IMR-90 (cell line): ENCODE results near the gene DUSP22. TPM values are rescaled to one million over a fixed set of nuclear protein-coding genes. Genes with fewer than 3 reads are reported as not detected.

Experiments
- ATAC-seq: fragments of 200-7000 bp; cut with Tn5 transposase; 2 replicates; pipeline ENCODE4 v1.9.1; 2020; ENCODE audit warnings: low read depth, mild to moderate bottlenecking, moderate library complexity
- BruUV-seq: library from RNA; stranded (reverse); fragments of 400-500 nt; replicated peaks from 2 replicates; lab custom pipeline; 2021; lab: Mats Ljungman, UMichigan
- CTCF ChIA-PET: fragments of 300-600 bp; formaldehyde crosslinking; extraction: SDS; loops from one replicate; lab custom pipeline; 2021; ENCODE audit warnings: antibody characterized with exemption; lab: Yijun Ruan, JAX
- POLR2A ChIA-PET: fragments of 300-600 bp; sonication (Branson Sonifier 250); formaldehyde crosslinking; loops from one replicate; lab custom pipeline; 2022; ENCODE audit warnings: antibody characterized with exemption; ENCODE audit not compliant: unreplicated experiment; lab: Charles Lee
- DNase-seq: peaks from one replicate; pipeline ENCODE4 v3.0.0; 2013
- H2AFZ ChIP-seq: replicated peaks from 2 replicates; pipeline ENCODE3; 2013; ENCODE audit warnings: low read length, mild to moderate bottlenecking; ENCODE audit not compliant: poor library complexity
- H2AK5ac ChIP-seq: 2 replicates; pipeline ENCODE4 v1.6.1; 2013; ENCODE audit warnings: low read depth, low read length, inconsistent platforms
- H2AK9ac ChIP-seq: replicated peaks from 2 replicates; pipeline ENCODE3; 2013; ENCODE audit warnings: mild to moderate bottlenecking, low read depth, low read length, moderate library complexity; ENCODE audit not compliant: poor library complexity
- H2BK120ac ChIP-seq: 2 replicates; pipeline ENCODE4 v1.6.1; 2013; ENCODE audit warnings: low read depth, low read length, inconsistent platforms
- H2BK15ac ChIP-seq: 3 replicates; pipeline ENCODE4 v1.6.1; 2013; ENCODE audit warnings: low read depth, low read length, inconsistent platforms
- H2BK20ac ChIP-seq: 2 replicates; pipeline ENCODE4 v1.6.1; 2013; ENCODE audit warnings: low read depth, mild to moderate bottlenecking, inconsistent platforms, low read length, moderate library complexity
- H2BK5ac ChIP-seq: 2 replicates; pipeline ENCODE4 v1.6.1; 2013; ENCODE audit warnings: mild to moderate bottlenecking, low read depth, low read length, inconsistent platforms; ENCODE audit not compliant: poor library complexity, severe bottlenecking
- H3K14ac ChIP-seq: replicated peaks from 2 replicates; pipeline ENCODE4 v1.6.1; 2013; ENCODE audit warnings: low read depth, low read length, inconsistent platforms
- H3K18ac ChIP-seq: 2 replicates; pipeline ENCODE4 v1.6.1; 2013; ENCODE audit warnings: low read depth, low read length, control low read depth
- H3K23ac ChIP-seq: 2 replicates; pipeline ENCODE4 v1.6.1; 2013; ENCODE audit warnings: low read depth, low read length, inconsistent platforms
- H3K27ac ChIP-seq: 2 replicates; pipeline ENCODE4 v1.5.1; 2013; ENCODE audit warnings: mild to moderate bottlenecking, control low read depth, low read length; ENCODE audit not compliant: insufficient read depth
- H3K27me3 ChIP-seq: 2 replicates; pipeline ENCODE4 v1.6.1; 2013; ENCODE audit warnings: low read length; ENCODE audit not compliant: control insufficient read depth, insufficient read depth
- H3K36me3 ChIP-seq: 2 replicates; pipeline ENCODE4 v1.6.1; 2013; ENCODE audit warnings: low read length, mixed read lengths; ENCODE audit not compliant: control insufficient read depth, insufficient read depth
- H3K4ac ChIP-seq: 2 replicates; pipeline ENCODE4 v1.6.1; 2013; ENCODE audit warnings: low read depth, low read length, inconsistent platforms
- H3K4me1 ChIP-seq: 2 replicates; pipeline ENCODE4 v1.6.1; 2013; ENCODE audit warnings: low read length, mixed read lengths; ENCODE audit not compliant: control insufficient read depth, insufficient read depth
- H3K4me2 ChIP-seq: 2 replicates; pipeline ENCODE4 v1.6.1; 2013; ENCODE audit warnings: low read depth, mild to moderate bottlenecking, control low read depth, low read length, moderate library complexity
- H3K4me3 ChIP-seq: 2 replicates; pipeline ENCODE4 v1.5.1; 2013; ENCODE audit warnings: low read depth, mild to moderate bottlenecking, control low read depth, low read length, moderate library complexity; ENCODE audit not compliant: insufficient read depth
- H3K56ac ChIP-seq: 2 replicates; pipeline ENCODE4 v1.6.1; 2013; ENCODE audit warnings: low read length, inconsistent platforms; ENCODE audit not compliant: insufficient read depth; ENCODE audit errors: extremely low read depth
- H3K79me1 ChIP-seq, 2 experiments: 2 replicates each; pipeline ENCODE4 v1.6.1; 2013; ENCODE audit warnings: low read length in 2 of 2, inconsistent platforms in 1 of 2, low read depth in 1 of 2
- H3K9ac ChIP-seq: 2 replicates; pipeline ENCODE4 v1.6.1; 2013; ENCODE audit warnings: low read depth, low read length, control low read depth
- H3K9me1 ChIP-seq: 2 replicates; pipeline ENCODE4 v1.6.1; 2013; ENCODE audit warnings: low read length, inconsistent platforms; ENCODE audit not compliant: insufficient read depth
- H3K9me3 ChIP-seq: 2 replicates; pipeline ENCODE4 v1.6.1; 2013; ENCODE audit warnings: low read length; ENCODE audit not compliant: control insufficient read depth, insufficient read depth
- H4K20me1 ChIP-seq: 2 replicates; pipeline ENCODE4 v1.6.1; 2013; ENCODE audit warnings: low read length, inconsistent platforms; ENCODE audit not compliant: insufficient read depth
- H4K5ac ChIP-seq: 2 replicates; pipeline ENCODE4 v1.6.1; 2013; ENCODE audit warnings: mild to moderate bottlenecking, low read depth, low read length, control low read depth
- H4K8ac ChIP-seq, 2 experiments: 2 replicates each; pipeline ENCODE4 v1.6.1; 2013; ENCODE audit warnings: low read depth in 2 of 2, low read length in 2 of 2, control low read depth in 1 of 2, inconsistent platforms in 1 of 2
- H4K91ac ChIP-seq: 2 replicates; pipeline ENCODE4 v1.6.1; 2013; ENCODE audit warnings: low read depth, low read length, inconsistent platforms; ENCODE audit not compliant: insufficient read depth
- CEBPB ChIP-seq: IDR thresholded peaks from 2 replicates; pipeline ENCODE4 v1.6.1; 2012; ENCODE audit warnings: low read depth, low read length, improper control_type of control experiment
- CHD1 ChIP-seq: IDR thresholded peaks from 2 replicates; pipeline ENCODE4 v1.6.1; 2012; ENCODE audit warnings: low read depth, low read length, improper control_type of control experiment
- FOS ChIP-seq: fragments of 150-350 bp; IDR thresholded peaks from 2 replicates; pipeline ENCODE4 v1.6.1; 2016; ENCODE audit warnings: low read depth, low read length
- MAZ ChIP-seq: IDR thresholded peaks from 2 replicates; pipeline ENCODE4 v1.6.1; 2012; ENCODE audit warnings: low read depth, mild to moderate bottlenecking, low read length, improper control_type of control experiment, moderate library complexity, borderline replicate concordance
- MXI1 ChIP-seq: IDR thresholded peaks from 2 replicates; pipeline ENCODE4 v1.6.1; 2012; ENCODE audit warnings: low read depth, mild to moderate bottlenecking, low read length, moderate library complexity, borderline replicate concordance
- NFE2L2 ChIP-seq: fragments of 150-350 bp; IDR thresholded peaks from 2 replicates; pipeline ENCODE4 v1.6.1; 2016; ENCODE audit warnings: low read depth, mild to moderate bottlenecking, low read length
- RAD21 ChIP-seq: IDR thresholded peaks from 2 replicates; pipeline ENCODE4 v1.6.1; 2012; ENCODE audit warnings: low read length, improper control_type of control experiment
- RCOR1 ChIP-seq: IDR thresholded peaks from 2 replicates; pipeline ENCODE4 v1.6.1; 2012; ENCODE audit warnings: mild to moderate bottlenecking, low read length, improper control_type of control experiment; ENCODE audit not compliant: insufficient replicate concordance
- WGBS, 2 experiments: methylation state at CpG; one replicate each; pipeline versions ENCODE4 v1.1.5 to v1.1.7; 2013; ENCODE audit warnings: missing lambda C conversion rate in 2 of 2; ENCODE audit not compliant: insufficient read length in 1 of 2; ENCODE audit errors: extremely low coverage in 2 of 2; 5-methylcytosine and 5-hydroxymethylcytosine counted together
- dilution Hi-C: fragments of 300-500 bp; cut with HindIII; formaldehyde crosslinking; loops from one replicate; pipeline ENCODE4 v1.14.3; 2018; ENCODE audit warnings: low sequenced_read_pairs; ENCODE audit not compliant: unreplicated experiment
- in situ Hi-C: fragments of 300-500 bp; cut with MboI; formaldehyde crosslinking; loops from 3 replicates; pipeline ENCODE4 v1.14.3; 2019; ENCODE audit warnings: low sequenced_read_pairs, inconsistent platforms, mixed read lengths
- intact Hi-C: fragments of 100-400 bp; cut with micrococcal nuclease; formaldehyde crosslinking; loops from 2 replicates; pipeline ENCODE4 v1.10.0; 2022
- polyA plus RNA-seq, 3 experiments: library from polyadenylated mRNA; depleted of rRNA; stranded (reverse); fragments of >200 nt; gene quantifications; 2 replicates each; pipeline ENCODE4 v1.2.3, GENCODE V29; 2012; ENCODE audit warnings: low replicate concordance in 1 of 3
- total RNA-seq: library from RNA; depleted of rRNA; stranded (reverse); fragments of >200 nt; gene quantifications from 2 replicates; pipeline ENCODE4 v1.2.3, GENCODE V29; 2012

DUSP22 gene
- total and polyA plus RNA-seq, 2 of the 4 experiments (the other 2 are of a cell fraction): 7.1 to 8.2 TPM

DNA sequence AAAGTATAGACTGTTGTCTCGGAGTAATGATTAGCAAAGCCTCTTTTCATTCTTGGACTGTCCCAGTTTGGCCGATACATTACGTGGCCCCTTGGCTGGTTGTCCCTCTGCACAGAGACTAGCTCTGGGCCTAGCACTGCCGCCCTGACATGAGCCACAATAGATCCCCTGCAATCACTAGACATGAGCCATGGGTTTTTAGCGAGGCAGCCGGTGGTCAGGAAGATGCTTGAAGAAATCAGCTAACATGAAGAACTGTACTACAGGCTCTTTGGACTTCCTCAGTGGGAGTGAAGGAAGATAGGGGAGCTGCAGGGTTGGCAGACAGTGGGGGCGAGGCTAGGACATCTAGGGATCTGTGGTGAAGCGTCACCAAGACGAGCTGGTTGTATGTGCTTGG, 11.0 kb downstream of the DUSP22 start:
- intact Hi-C loops (no loop called here), dilution Hi-C loops (no loop called here), in situ Hi-C loops (no loop called here)
- Histone ChIP-seq H2AK5ac (no peak overlapping the region), H2AFZ (no peak overlapping the region), H2AK9ac (no peak overlapping the region), H3K4me2 (no peak overlapping the region), H4K5ac (no peak overlapping the region), H3K9ac (no peak overlapping the region), H3K9me3 (peaks cover 7% of the 10 kb centered on the region; the same call in 1 of the 2 replicates), H3K36me3 (no peaks in the 10 kb centered on the region), H3K27me3 (no peaks in the 10 kb centered on the region), H2BK20ac (no peak overlapping the region), H2BK15ac (no peak overlapping the region), H3K4me1 (no peaks in the 10 kb centered on the region), H4K8ac (no peak overlapping the region), H3K4ac (no peak overlapping the region), H2BK5ac (no peak overlapping the region), H3K9me1 (no peaks in the 10 kb centered on the region), H3K4me3 (no peak overlapping the region), H3K18ac (no peak overlapping the region), H3K79me1 (no peaks in the 10 kb centered on the region; a peak in 1 of 4 replicates), H3K23ac (no peak overlapping the region), H3K27ac (no peak overlapping the region), H4K20me1 (no peaks in the 10 kb centered on the region), H3K14ac (no peak overlapping the region), H4K91ac (no peak overlapping the region), H3K56ac (no peak overlapping the region), H2BK120ac (no peak overlapping the region)
- ChIA-PET CTCF (no interaction called here), POLR2A (no interaction called here)
- no peak for DNase-seq
- BruUV-seq: no TSS peak
- 77% methylated on average over 9 of the region's 9 CpGs; no CpG with 5 or more reads in 1 of the 2 experiments for WGBS, 2 experiments
- TF ChIP-seq MAZ: no peak
- TF ChIP-seq CEBPB: no peak
- TF ChIP-seq CHD1: no peak
- no peak for TF ChIP-seq RCOR1
- TF ChIP-seq RAD21: no peak
- TF ChIP-seq NFE2L2: no peak
- TF ChIP-seq MXI1: no peak
- TF ChIP-seq FOS: no peak
- no peak for ATAC-seq
